Mucosa of rectum (tissue), 2 donors: ENCODE measurements around the gene FMO1.

Source experiments
- H3K27ac ChIP-seq, 2 donors: one replicate each; pipeline ENCODE4 v1.7.0; 2013; ENCODE audit warnings: inconsistent platforms in 2 of 2, low read depth in 2 of 2, low read length in 2 of 2
- H3K27me3 ChIP-seq, 2 donors: one replicate each; pipeline ENCODE4 v1.7.0; 2013; ENCODE audit warnings: low read length in 2 of 2; ENCODE audit not compliant: control insufficient read depth in 2 of 2, insufficient read depth in 2 of 2
- H3K36me3 ChIP-seq, 2 donors: one replicate each; pipeline ENCODE4 v1.7.0; 2013; ENCODE audit warnings: low read length in 2 of 2; ENCODE audit not compliant: control insufficient read depth in 2 of 2, insufficient read depth in 2 of 2
- H3K4me1 ChIP-seq, 2 donors: one replicate each; pipeline ENCODE4 v1.7.0; 2013; ENCODE audit warnings: low read length in 2 of 2, mild to moderate bottlenecking in 1 of 2; ENCODE audit not compliant: control insufficient read depth in 2 of 2, insufficient read depth in 2 of 2
- H3K4me3 ChIP-seq, 2 donors: one replicate each; pipeline ENCODE4 v1.7.0; 2013; ENCODE audit warnings: low read length in 2 of 2
- H3K9ac ChIP-seq, 2 donors: one replicate each; pipeline ENCODE4 v1.7.0; 2013; ENCODE audit warnings: low read length in 2 of 2, low read depth in 1 of 2, mild to moderate bottlenecking in 1 of 2
- H3K9me3 ChIP-seq, 2 donors: one replicate each; pipeline ENCODE4 v1.7.0; 2013; ENCODE audit warnings: low read length in 2 of 2; ENCODE audit not compliant: control insufficient read depth in 2 of 2
- donor health status: healthy.
- donor health status: Normal muscosa, but diverticular disease.

FMO1 gene

GRCh38 chr1:171248302-171248701, at the start of gene FMO1:
Gene FMO1, plus strand, starts transcription at chr1:171248494. Its CDS starts 9,594 bp downstream, at chr1:171258088.
- H3K9me3 ChIP-seq = no peaks in the 10 kb centered on the region

DNA sequence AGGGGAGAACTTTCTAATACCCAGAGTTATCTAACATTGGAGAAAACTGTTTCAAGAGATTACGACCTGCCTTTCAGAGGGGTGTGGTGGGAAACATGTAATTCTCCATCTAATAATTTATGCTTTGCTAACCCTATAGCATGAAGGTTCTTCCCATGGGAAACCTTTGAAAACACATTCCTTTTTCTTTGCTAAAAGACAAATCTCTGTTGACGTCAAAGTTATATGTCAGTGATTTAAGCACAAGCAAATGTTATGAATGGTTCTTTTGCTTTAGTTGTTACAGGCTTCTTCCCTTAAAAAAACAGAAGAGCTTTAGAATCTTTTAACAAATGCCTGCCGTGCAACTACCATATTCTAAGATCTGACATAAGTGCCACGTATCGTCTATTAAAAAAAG, 44.0 kb upstream of the FMO1 start:
- Histone ChIP-seq H3K9ac (no peak overlapping the region), H3K9me3 (no peaks in the 10 kb centered on the region), H3K4me3 (no peak overlapping the region), H3K36me3 (no peaks in the 10 kb centered on the region), H3K27ac (no peak overlapping the region), H3K27me3 (no peaks in the 10 kb centered on the region), H3K4me1 (no peaks in the 10 kb centered on the region)

More at GRCh38 chr1:171248302-171248701, at the start of gene FMO1:
- Histone ChIP-seq H3K9ac (no peak within 1 kb of the TSS), H3K27me3 (peaks cover 0 to 4% of the 10 kb centered on the region in 2 donors), H3K27ac (no peak within 1 kb of the TSS), H3K4me1 (peaks cover 0 to 4% of the 10 kb centered on the region in 2 donors), H3K4me3 (no peak within 1 kb of the TSS), H3K36me3 (no peaks in the 10 kb centered on the region)

DNA sequence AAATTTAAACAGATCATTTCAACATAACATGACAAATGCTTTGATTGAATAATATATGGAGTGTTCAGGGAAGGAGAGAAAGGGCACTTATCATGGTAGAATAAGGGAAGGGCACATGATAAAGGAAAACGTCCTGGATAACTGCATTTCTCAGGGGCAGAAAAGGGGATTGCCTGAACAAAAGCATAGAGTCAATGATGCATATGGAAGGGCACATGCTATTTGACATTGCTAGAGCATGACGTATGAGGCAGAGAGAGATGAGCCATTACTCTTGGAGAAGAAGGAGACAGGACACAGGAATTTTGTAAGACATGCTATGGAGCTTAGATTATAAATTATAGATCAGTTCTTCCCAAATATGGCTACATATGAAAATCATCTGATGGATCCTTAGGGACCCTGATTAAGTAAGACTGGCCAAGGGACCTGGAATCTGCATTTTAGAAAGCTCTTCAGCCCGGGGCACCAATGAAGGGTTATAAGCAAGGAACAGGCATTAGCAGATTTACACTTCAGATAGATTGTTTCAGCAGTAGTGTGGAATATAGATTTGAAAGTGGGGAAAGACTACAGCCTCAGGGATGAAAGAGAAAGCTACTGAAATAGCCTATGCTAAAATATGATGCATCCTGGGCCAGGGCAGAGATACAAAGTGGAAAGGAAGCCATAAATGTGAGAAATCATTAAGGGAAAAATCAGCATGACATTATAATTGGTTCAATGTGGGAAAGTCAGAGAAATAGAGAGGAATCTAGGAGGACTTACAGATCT, 41.9 kb upstream of the FMO1 start:
- no peak overlapping the region for H3K27ac ChIP-seq
- no peaks in the 10 kb centered on the region for H3K36me3 ChIP-seq
- H3K4me1 ChIP-seq = peaks cover 0 to 6% of the 10 kb centered on the region in 2 donors
- H3K9me3 ChIP-seq = no peaks in the 10 kb centered on the region
- no peaks in the 10 kb centered on the region for H3K27me3 ChIP-seq
- H3K9ac ChIP-seq = no peak overlapping the region
- no peak overlapping the region for H3K4me3 ChIP-seq

DNA sequence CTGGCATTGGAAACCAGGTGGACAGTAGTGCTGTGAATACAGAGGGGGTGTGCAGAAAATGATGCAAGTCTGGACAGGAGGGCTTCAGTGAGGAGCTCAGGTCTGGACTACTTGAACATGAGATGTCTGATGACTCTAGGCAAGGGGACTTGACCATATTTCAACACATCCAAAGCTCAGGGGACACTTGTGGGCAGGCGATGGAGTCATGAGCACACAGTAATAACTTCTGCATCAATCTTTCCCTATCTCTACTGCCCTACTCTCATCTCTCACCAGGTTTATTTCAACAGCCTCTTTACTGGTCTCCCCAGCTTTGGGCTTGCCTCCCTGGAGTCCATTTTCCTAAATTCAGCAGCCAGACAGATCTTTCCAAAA, 41.3 kb upstream of the FMO1 start:
- no peak overlapping the region for H3K9ac ChIP-seq
- no peak overlapping the region for H3K4me3 ChIP-seq
- peaks cover 0 to 6% of the 10 kb centered on the region in 2 donors for H3K4me1 ChIP-seq
- H3K27ac ChIP-seq = no peak overlapping the region
- H3K9me3 ChIP-seq = no peaks in the 10 kb centered on the region
- no peaks in the 10 kb centered on the region for H3K27me3 ChIP-seq
- H3K36me3 ChIP-seq = no peaks in the 10 kb centered on the region

DNA sequence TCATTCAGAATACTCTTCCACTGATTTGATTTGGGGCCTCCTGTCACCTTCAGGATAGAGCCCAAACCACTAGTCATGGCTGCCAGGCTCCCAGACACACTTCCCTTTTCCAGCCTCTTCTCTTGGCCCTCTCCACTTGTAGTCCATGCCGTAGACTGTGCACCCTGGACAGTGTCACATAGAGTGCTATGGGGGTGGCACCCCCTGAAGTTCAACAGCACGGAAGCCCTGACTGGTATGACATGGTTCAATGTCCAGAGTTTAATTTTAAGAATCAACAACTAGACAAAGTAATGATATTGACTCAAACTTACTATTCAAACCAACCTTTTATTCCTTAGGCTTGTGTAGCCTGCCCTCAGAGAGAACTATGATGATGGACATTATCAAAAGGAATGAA, 40.9 kb upstream of the FMO1 start:
- Histone ChIP-seq H3K4me3 (no peak overlapping the region), H3K9me3 (no peaks in the 10 kb centered on the region), H3K27ac (no peak overlapping the region), H3K36me3 (no peaks in the 10 kb centered on the region), H3K4me1 (peaks cover 0 to 6% of the 10 kb centered on the region in 2 donors), H3K9ac (no peak overlapping the region), H3K27me3 (no peaks in the 10 kb centered on the region)

DNA sequence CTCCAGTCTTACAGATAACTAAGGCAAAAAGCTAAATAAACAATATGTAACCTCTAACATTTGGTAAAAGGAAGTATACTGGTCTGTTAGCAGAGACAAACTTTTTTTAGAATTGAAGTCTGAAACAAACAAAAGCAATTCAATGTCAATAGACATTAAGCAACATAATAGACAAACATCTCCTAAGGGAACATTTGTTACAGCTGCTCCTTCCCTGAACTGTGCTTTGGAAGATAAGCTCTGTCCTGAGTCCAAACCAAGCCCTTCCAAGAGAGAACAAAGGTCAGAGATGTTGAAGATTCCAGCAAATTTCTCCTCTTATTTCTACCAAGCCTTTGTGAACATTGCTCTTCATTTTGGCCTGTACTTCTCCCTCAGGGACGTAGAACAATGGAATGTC, 37.9 kb upstream of the FMO1 start:
- Histone ChIP-seq H3K9ac (no peak overlapping the region), H3K36me3 (no peaks in the 10 kb centered on the region), H3K4me3 (no peak overlapping the region), H3K27me3 (no peaks in the 10 kb centered on the region), H3K27ac (peak overlapping the region in 1 of 2 donors; percentile 21), H3K4me1 (peaks cover 0 to 6% of the 10 kb centered on the region in 2 donors), H3K9me3 (no peaks in the 10 kb centered on the region)

- H3K27ac ChIP-seq = no peak overlapping the region
- H3K9ac ChIP-seq = no peak overlapping the region
- peaks cover 0 to 6% of the 10 kb centered on the region in 2 donors for H3K4me1 ChIP-seq
- no peak overlapping the region for H3K4me3 ChIP-seq
- no peaks in the 10 kb centered on the region for H3K36me3 ChIP-seq
- H3K27me3 ChIP-seq = no peaks in the 10 kb centered on the region
- H3K9me3 ChIP-seq = no peaks in the 10 kb centered on the region
Observed at GRCh38 chr1:171212607-171213351, 35.5 kb upstream of the FMO1 start.

- H3K27ac ChIP-seq = no peak overlapping the region
- no peaks in the 10 kb centered on the region for H3K27me3 ChIP-seq
Observed at GRCh38 chr1:171213559-171214454, 34.5 kb upstream of the FMO1 start.

GRCh38 chr1:171217658-171218443, 30.4 kb upstream of the FMO1 start:
- no peaks in the 10 kb centered on the region for H3K36me3 ChIP-seq
- no peak overlapping the region for H3K4me3 ChIP-seq
- no peaks in the 10 kb centered on the region for H3K27me3 ChIP-seq
- no peaks in the 10 kb centered on the region for H3K9me3 ChIP-seq
- no peak overlapping the region for H3K27ac ChIP-seq
- H3K4me1 ChIP-seq = peaks cover 0 to 5% of the 10 kb centered on the region in 2 donors
- no peak overlapping the region for H3K9ac ChIP-seq

More at GRCh38 chr1:171213559-171214454, 34.5 kb upstream of the FMO1 start:
- Histone ChIP-seq H3K4me1 (peaks cover 0 to 9% of the 10 kb centered on the region in 2 donors), H3K9me3 (no peaks in the 10 kb centered on the region), H3K36me3 (no peaks in the 10 kb centered on the region), H3K4me3 (no peak overlapping the region), H3K9ac (no peak overlapping the region)
